Natural killer cell treated with Interleukin-12 subunit alpha and Interleukin-12 subunit beta and Interleukin-15 and Interleukin-18, amount 100 ng/mL, for 72 hours (primary cell): ENCODE data around the gene ZNF175. TPM values are rescaled to one million over a fixed set of nuclear protein-coding genes. Genes with fewer than 3 reads are reported as not detected.

Experiments used
- ATAC-seq, 2 donors: fragments of 150-1000 bp; cut with Tn5 transposase in 1 of 2; sonication (Bioruptor Pico), chemical (Tn5 transposase) in 1 of 2; 2 replicates each; pipeline ENCODE4 v1.10.0; 2021
- DNase-seq: peaks from one replicate; pipeline ENCODE4 v3.0.0; 2022; ENCODE audit warnings: low spot score
- H3K27ac Mint-ChIP-seq, 2 donors: 1 replicate in 1 of 2; 2 replicates in 1 of 2; pipeline ENCODE4 v1.8.0; 2022; ENCODE audit warnings: mixed read lengths in 2 of 2, mild to moderate bottlenecking in 1 of 2, moderate library complexity in 1 of 2
- H3K27me3 Mint-ChIP-seq, 2 donors: 1 replicate in 1 of 2; 2 replicates in 1 of 2; pipeline ENCODE4 v1.8.0; 2022; ENCODE audit warnings: mixed read lengths in 2 of 2
- H3K36me3 Mint-ChIP-seq: one replicate; pipeline ENCODE4 v1.8.0; 2022; ENCODE audit warnings: mixed read lengths
- H3K4me1 Mint-ChIP-seq, 2 donors: 1 replicate in 1 of 2; 2 replicates in 1 of 2; pipeline ENCODE4 v1.8.0; 2022; ENCODE audit warnings: low read depth in 2 of 2, mixed read lengths in 2 of 2, mild to moderate bottlenecking in 1 of 2
- H3K4me3 Mint-ChIP-seq: one replicate; pipeline ENCODE4 v1.8.0; 2022; ENCODE audit warnings: mixed read lengths
- H3K9me3 Mint-ChIP-seq: 2 replicates; pipeline ENCODE4 v1.8.0; 2022; ENCODE audit warnings: mixed read lengths
- total RNA-seq, 2 donors: library from RNA; stranded (reverse); gene quantifications; one replicate each; pipeline ENCODE4 v1.2.3, GENCODE V29; 2022

The ZNF175 gene
- total RNA-seq, 2 donors from 2014 or later, result 9.9 to 13.2 TPM

- peaks cover 20 to 33% of the 10 kb centered on the region in 2 donors for H3K27me3 Mint-ChIP-seq
- peak overlapping the region in 1 of 2 donors; percentile 26 for H3K27ac Mint-ChIP-seq
- H3K4me1 Mint-ChIP-seq, result peaks cover 18 to 23% of the 10 kb centered on the region in 2 donors
- no peaks in the 10 kb centered on the region for H3K9me3 Mint-ChIP-seq
- no peaks in the 10 kb centered on the region for H3K36me3 Mint-ChIP-seq
- H3K4me3 Mint-ChIP-seq, result peak overlapping the region; percentile 5
- ATAC-seq, result no peak
- no peak for DNase-seq
Observed at GRCh38 chr19:51546107-51546649, 24.9 kb upstream of the ZNF175 start.

GRCh38 chr19:51546650-51547396, 24.3 kb upstream of the ZNF175 start:
- Mint-ChIP-seq H3K27me3 (peaks cover 20 to 34% of the 10 kb centered on the region in 2 donors), H3K4me3 (peak overlapping the region; percentile 5), H3K9me3 (no peaks in the 10 kb centered on the region), H3K27ac (peak overlapping the region in 1 of 2 donors; percentile 26), H3K4me1 (peaks cover 25 to 30% of the 10 kb centered on the region in 2 donors), H3K36me3 (no peaks in the 10 kb centered on the region)
- DNase-seq, result no peak
- peak; percentile 67 to 76 for ATAC-seq

GRCh38 chr19:51547397-51548212, 23.5 kb upstream of the ZNF175 start:
- ATAC-seq (no peak), DNase-seq (no peak)
- H3K27ac Mint-ChIP-seq, result peak overlapping the region in 1 of 2 donors; percentile 10
- H3K36me3 Mint-ChIP-seq, result no peaks in the 10 kb centered on the region
- peaks cover 21 to 34% of the 10 kb centered on the region in 2 donors for H3K27me3 Mint-ChIP-seq
- H3K4me3 Mint-ChIP-seq, result no peak overlapping the region
- H3K4me1 Mint-ChIP-seq, result peaks cover 32 to 35% of the 10 kb centered on the region in 2 donors
- H3K9me3 Mint-ChIP-seq, result peaks cover 2% of the 10 kb centered on the region

GRCh38 chr19:51548213-51548651, 22.9 kb upstream of the ZNF175 start:
- H3K27me3 Mint-ChIP-seq, result peaks cover 26 to 36% of the 10 kb centered on the region in 2 donors
- H3K36me3 Mint-ChIP-seq, result no peaks in the 10 kb centered on the region
- peaks cover 4% of the 10 kb centered on the region for H3K9me3 Mint-ChIP-seq
- no peak for DNase-seq
- no peak overlapping the region for H3K4me3 Mint-ChIP-seq
- H3K27ac Mint-ChIP-seq, result peak overlapping the region in 1 of 2 donors; percentile 10
- no peak for ATAC-seq
- H3K4me1 Mint-ChIP-seq, result peaks cover 35 to 37% of the 10 kb centered on the region in 2 donors

- ATAC-seq, result no peak
- Mint-ChIP-seq H3K36me3 (no peaks in the 10 kb centered on the region), H3K27ac (no peak overlapping the region), H3K27me3 (peaks cover 26 to 34% of the 10 kb centered on the region in 2 donors), H3K4me3 (peak overlapping the region; percentile 38), H3K9me3 (peaks cover 4% of the 10 kb centered on the region), H3K4me1 (peaks cover 35 to 37% of the 10 kb centered on the region in 2 donors)
- DNase-seq, result no peak
Observed at GRCh38 chr19:51548891-51549305, 22.2 kb upstream of the ZNF175 start.

- H3K9me3 Mint-ChIP-seq, result peaks cover 4% of the 10 kb centered on the region
- peaks cover 34 to 36% of the 10 kb centered on the region in 2 donors for H3K27me3 Mint-ChIP-seq
- H3K4me3 Mint-ChIP-seq, result peak overlapping the region; percentile 38
- no peak overlapping the region for H3K27ac Mint-ChIP-seq
- peaks cover 35 to 37% of the 10 kb centered on the region in 2 donors for H3K4me1 Mint-ChIP-seq
- no peak for DNase-seq
- no peak for ATAC-seq
- peaks cover 5% of the 10 kb centered on the region for H3K36me3 Mint-ChIP-seq
Observed at GRCh38 chr19:51549533-51550324, 21.4 kb upstream of the ZNF175 start.

- Mint-ChIP-seq H3K27me3 (peaks cover 43 to 47% of the 10 kb centered on the region in 2 donors), H3K27ac (no peak overlapping the region), H3K4me3 (peak overlapping the region; percentile 17), H3K9me3 (peaks cover 4% of the 10 kb centered on the region), H3K4me1 (peaks cover 35 to 37% of the 10 kb centered on the region in 2 donors), H3K36me3 (peaks cover 5% of the 10 kb centered on the region)
- ATAC-seq (no peak), DNase-seq (no peak)
Observed at GRCh38 chr19:51550848-51551672, 20.0 kb upstream of the ZNF175 start.

- H3K36me3 Mint-ChIP-seq, result peaks cover 5% of the 10 kb centered on the region
- H3K27ac Mint-ChIP-seq, result no peak overlapping the region
- DNase-seq (no peak), ATAC-seq (no peak)
- peaks cover 29 to 31% of the 10 kb centered on the region in 2 donors for H3K4me1 Mint-ChIP-seq
- peak overlapping the region; percentile 17 for H3K4me3 Mint-ChIP-seq
- peaks cover 4% of the 10 kb centered on the region for H3K9me3 Mint-ChIP-seq
- H3K27me3 Mint-ChIP-seq, result peaks cover 46 to 48% of the 10 kb centered on the region in 2 donors
Observed at GRCh38 chr19:51551673-51552432, 19.2 kb upstream of the ZNF175 start.

- peaks cover 4% of the 10 kb centered on the region for H3K9me3 Mint-ChIP-seq
- DNase-seq (no peak), ATAC-seq (no peak)
- peaks cover 29 to 30% of the 10 kb centered on the region in 2 donors for H3K4me1 Mint-ChIP-seq
- H3K4me3 Mint-ChIP-seq, result no peak overlapping the region
- H3K36me3 Mint-ChIP-seq, result peaks cover 5% of the 10 kb centered on the region
- H3K27ac Mint-ChIP-seq, result no peak overlapping the region
- peaks cover 47 to 52% of the 10 kb centered on the region in 2 donors for H3K27me3 Mint-ChIP-seq
Observed at GRCh38 chr19:51552608-51552995, 18.5 kb upstream of the ZNF175 start.

GRCh38 chr19:51552996-51553725, 17.9 kb upstream of the ZNF175 start:
- peaks cover 26 to 29% of the 10 kb centered on the region in 2 donors for H3K4me1 Mint-ChIP-seq
- H3K4me3 Mint-ChIP-seq, result no peak overlapping the region
- H3K9me3 Mint-ChIP-seq, result peaks cover 4% of the 10 kb centered on the region
- H3K27ac Mint-ChIP-seq, result no peak overlapping the region
- DNase-seq, result no peak
- peaks cover 5% of the 10 kb centered on the region for H3K36me3 Mint-ChIP-seq
- peaks cover 43 to 52% of the 10 kb centered on the region in 2 donors for H3K27me3 Mint-ChIP-seq
- ATAC-seq, result peak in 1 of 2 donors; percentile 36

GRCh38 chr19:51559240-51559639, 11.8 kb upstream of the ZNF175 start:
- no peaks in the 10 kb centered on the region for H3K9me3 Mint-ChIP-seq
- ATAC-seq (no peak), DNase-seq (no peak)
- H3K36me3 Mint-ChIP-seq, result peaks cover 5% of the 10 kb centered on the region
- H3K4me3 Mint-ChIP-seq, result no peak overlapping the region
- H3K4me1 Mint-ChIP-seq, result no peaks in the 10 kb centered on the region
- no peak overlapping the region for H3K27ac Mint-ChIP-seq
- H3K27me3 Mint-ChIP-seq, result peaks cover 44 to 70% of the 10 kb centered on the region in 2 donors
